Measurements from ENCODE around the gene ARFIP1.
A peak's percentile ranks its signal among the peaks of the same experiment; 100 is the strongest.

The ARFIP1 gene

GRCh38 chr4:152936446-152937335 is 156.9 kb downstream of the ARFIP1 start:
- Histone ChIP-seq H3K36me3 (ENCODE audit: control insufficient read depth, insufficient read depth, low read length) (no peaks in the 10 kb centered on the region), H3K4me1 (ENCODE audit: control insufficient read depth, insufficient read depth, low read length) (no peaks in the 10 kb centered on the region), H3K4me3 (ENCODE audit: insufficient read depth, low read depth, low read length) (peak overlapping the region; percentile 68), H3K27ac (ENCODE audit: insufficient read depth, low read depth, low read length, poor library complexity, severe bottlenecking) (no peak overlapping the region), H3K27me3 (ENCODE audit: control insufficient read depth, insufficient read depth, low read length, poor library complexity, severe bottlenecking) (peaks cover 57% of the 10 kb centered on the region), H3K9me3 (ENCODE audit: control insufficient read depth, low read length) (no peaks in the 10 kb centered on the region)
- 0% methylated on average over 93 of the region's 93 CpGs for WGBS, 2 experiments

DNA sequence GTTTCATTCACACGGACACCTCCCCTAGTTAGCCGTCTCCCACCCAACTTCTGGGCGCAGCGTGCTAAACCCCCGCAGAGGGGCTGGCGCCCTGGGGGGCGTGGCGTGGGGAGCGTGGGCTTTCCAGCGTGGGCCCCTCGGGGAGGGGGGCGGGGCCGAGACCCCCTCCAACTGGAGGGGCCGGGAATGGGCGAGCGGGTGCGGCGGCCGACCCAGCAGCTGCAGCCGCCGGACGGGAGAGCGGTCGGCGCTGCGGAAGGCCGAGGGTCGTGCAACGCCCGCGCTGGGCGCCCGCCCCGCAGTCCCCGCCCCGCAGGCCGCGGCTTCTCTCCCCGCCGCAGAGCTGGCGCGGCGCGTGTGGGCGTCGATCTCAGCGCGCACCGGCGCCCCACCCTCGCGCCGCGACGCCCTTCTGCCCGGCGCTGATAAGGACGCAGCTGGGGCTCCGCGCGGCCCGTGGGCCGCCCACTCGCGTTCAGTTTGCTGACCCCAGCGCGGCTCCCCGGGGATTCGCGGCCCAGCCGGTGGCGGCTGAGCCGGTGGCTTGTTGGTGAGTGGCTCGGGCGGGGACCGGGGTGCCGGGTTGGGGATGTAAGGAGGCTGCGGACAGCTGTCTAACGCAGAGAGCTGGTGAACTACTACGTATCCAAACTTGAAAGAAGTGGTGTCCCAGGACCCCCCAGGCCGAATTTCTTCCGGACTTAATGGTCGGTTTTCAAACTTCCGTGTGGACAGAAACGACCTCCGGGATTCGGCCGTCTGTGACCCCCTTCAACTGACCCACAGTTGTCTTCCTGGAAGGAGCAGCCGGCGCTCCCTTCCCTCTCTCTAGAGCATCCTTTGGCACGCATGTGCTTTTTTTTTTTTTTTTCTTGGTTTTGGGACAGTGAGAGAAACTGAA is 157.8 kb downstream of the ARFIP1 start:
- Histone ChIP-seq H3K9me3 (ENCODE audit: control insufficient read depth, low read length) (no peaks in the 10 kb centered on the region), H3K27me3 (ENCODE audit: control insufficient read depth, insufficient read depth, low read length, poor library complexity, severe bottlenecking) (peaks cover 57% of the 10 kb centered on the region), H3K36me3 (ENCODE audit: control insufficient read depth, insufficient read depth, low read length) (no peaks in the 10 kb centered on the region), H3K4me1 (ENCODE audit: control insufficient read depth, insufficient read depth, low read length) (no peaks in the 10 kb centered on the region), H3K27ac (ENCODE audit: insufficient read depth, low read depth, low read length, poor library complexity, severe bottlenecking) (no peak overlapping the region), H3K4me3 (ENCODE audit: insufficient read depth, low read depth, low read length) (peak overlapping the region; percentile 68)
- WGBS, 2 experiments, result 1% methylated on average over 91 of the region's 91 CpGs

DNA sequence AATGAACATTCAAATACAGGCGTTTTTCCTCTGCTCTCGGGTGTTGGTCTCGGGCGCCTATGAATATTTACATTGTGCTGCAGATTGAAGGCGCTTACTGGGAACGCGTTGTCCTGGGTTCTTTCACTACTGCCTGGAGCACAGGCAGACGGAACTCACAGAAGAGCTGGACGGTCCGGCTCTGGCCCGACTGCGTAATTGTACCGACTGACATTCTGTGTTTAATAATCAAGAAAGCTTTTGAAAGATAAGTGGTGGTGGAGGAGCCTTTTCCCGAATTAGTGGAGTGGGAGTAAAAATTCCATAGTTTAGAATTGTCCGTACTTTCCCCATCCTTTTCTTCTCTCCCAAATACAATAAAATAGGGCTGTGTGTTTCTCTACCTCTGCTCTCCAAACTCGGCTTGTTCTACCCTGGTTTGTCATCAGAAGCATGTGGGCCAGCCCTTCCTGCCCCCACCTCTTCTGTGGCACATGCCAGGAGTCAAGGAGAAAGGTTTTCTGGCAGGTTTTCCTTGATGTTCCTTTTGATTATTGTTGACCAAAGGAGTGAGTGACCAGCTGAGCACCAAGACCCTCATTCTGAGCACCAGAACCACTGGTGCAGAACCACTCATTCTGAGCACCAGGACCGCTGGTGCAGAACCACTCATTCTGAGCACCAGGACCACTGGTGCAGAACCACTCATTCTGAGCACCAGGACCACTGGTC is 158.6 kb downstream of the ARFIP1 start:
- H3K27ac ChIP-seq (ENCODE audit: insufficient read depth, low read depth, low read length, poor library complexity, severe bottlenecking), result no peak overlapping the region
- H3K36me3 ChIP-seq (ENCODE audit: control insufficient read depth, insufficient read depth, low read length), result no peaks in the 10 kb centered on the region
- no peaks in the 10 kb centered on the region for H3K4me1 ChIP-seq (ENCODE audit: control insufficient read depth, insufficient read depth, low read length)
- H3K4me3 ChIP-seq (ENCODE audit: insufficient read depth, low read depth, low read length), result peak overlapping the region; percentile 68
- H3K9me3 ChIP-seq (ENCODE audit: control insufficient read depth, low read length), result no peaks in the 10 kb centered on the region
- H3K27me3 ChIP-seq (ENCODE audit: control insufficient read depth, insufficient read depth, low read length, poor library complexity, severe bottlenecking), result peaks cover 57% of the 10 kb centered on the region
- 45 to 50% methylated on average over 16 to 17 of the region's 17 CpGs for WGBS, 2 experiments

DNA sequence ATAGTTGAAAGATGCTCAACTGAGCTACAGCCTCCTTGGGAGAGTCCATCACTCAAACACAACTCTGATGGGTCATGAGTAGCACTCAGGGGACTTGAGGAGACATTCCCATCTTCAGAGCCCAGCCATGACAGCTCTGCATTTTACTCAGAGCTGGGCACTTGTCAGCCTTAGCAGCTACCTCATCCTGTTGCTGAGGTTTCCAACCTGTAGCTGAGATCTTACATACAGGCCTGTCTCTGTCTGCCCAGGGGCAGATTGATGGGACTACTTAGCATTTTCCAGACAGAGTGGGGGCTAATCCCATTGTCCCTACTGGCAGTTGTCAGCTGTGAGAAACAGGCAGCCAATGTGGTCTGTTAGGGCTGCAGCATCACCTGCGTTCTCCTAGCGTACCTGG is 159.9 kb downstream of the ARFIP1 start:
- WGBS, 2 experiments, result 75 to 78% methylated on average over 2 of the region's 2 CpGs
- Histone ChIP-seq H3K4me3 (ENCODE audit: insufficient read depth, low read depth, low read length) (no peak overlapping the region), H3K9me3 (ENCODE audit: control insufficient read depth, low read length) (no peaks in the 10 kb centered on the region)

GRCh38 chr4:152940461-152940860 is 160.7 kb downstream of the ARFIP1 start:
- Histone ChIP-seq H3K4me1 (ENCODE audit: control insufficient read depth, insufficient read depth, low read length) (no peaks in the 10 kb centered on the region), H3K9me3 (ENCODE audit: control insufficient read depth, low read length) (no peaks in the 10 kb centered on the region), H3K27ac (ENCODE audit: insufficient read depth, low read depth, low read length, poor library complexity, severe bottlenecking) (no peak overlapping the region), H3K36me3 (ENCODE audit: control insufficient read depth, insufficient read depth, low read length) (no peaks in the 10 kb centered on the region), H3K4me3 (ENCODE audit: insufficient read depth, low read depth, low read length) (no peak overlapping the region), H3K27me3 (ENCODE audit: control insufficient read depth, insufficient read depth, low read length, poor library complexity, severe bottlenecking) (peaks cover 42% of the 10 kb centered on the region)
- 94 to 97% methylated on average over 1 to 2 of the region's 2 CpGs for WGBS, 2 experiments

More for the DNA sequence above, 159.9 kb downstream of the ARFIP1 start:
- Histone ChIP-seq H3K27ac (ENCODE audit: insufficient read depth, low read depth, low read length, poor library complexity, severe bottlenecking) (no peak overlapping the region), H3K36me3 (ENCODE audit: control insufficient read depth, insufficient read depth, low read length) (no peaks in the 10 kb centered on the region), H3K4me1 (ENCODE audit: control insufficient read depth, insufficient read depth, low read length) (no peaks in the 10 kb centered on the region), H3K27me3 (ENCODE audit: control insufficient read depth, insufficient read depth, low read length, poor library complexity, severe bottlenecking) (peaks cover 50% of the 10 kb centered on the region)

GRCh38 chr4:152941411-152941810 is 161.7 kb downstream of the ARFIP1 start:
- no peak overlapping the region for H3K27ac ChIP-seq (ENCODE audit: insufficient read depth, low read depth, low read length, poor library complexity, severe bottlenecking)
- peaks cover 32% of the 10 kb centered on the region for H3K27me3 ChIP-seq (ENCODE audit: control insufficient read depth, insufficient read depth, low read length, poor library complexity, severe bottlenecking)
- no peaks in the 10 kb centered on the region for H3K4me1 ChIP-seq (ENCODE audit: control insufficient read depth, insufficient read depth, low read length)
- H3K9me3 ChIP-seq (ENCODE audit: control insufficient read depth, low read length), result no peaks in the 10 kb centered on the region
- no peak overlapping the region for H3K4me3 ChIP-seq (ENCODE audit: insufficient read depth, low read depth, low read length)
- H3K36me3 ChIP-seq (ENCODE audit: control insufficient read depth, insufficient read depth, low read length), result no peaks in the 10 kb centered on the region
- 89 to 100% methylated on average over 1 of the region's 1 CpG for WGBS, 2 experiments

DNA sequence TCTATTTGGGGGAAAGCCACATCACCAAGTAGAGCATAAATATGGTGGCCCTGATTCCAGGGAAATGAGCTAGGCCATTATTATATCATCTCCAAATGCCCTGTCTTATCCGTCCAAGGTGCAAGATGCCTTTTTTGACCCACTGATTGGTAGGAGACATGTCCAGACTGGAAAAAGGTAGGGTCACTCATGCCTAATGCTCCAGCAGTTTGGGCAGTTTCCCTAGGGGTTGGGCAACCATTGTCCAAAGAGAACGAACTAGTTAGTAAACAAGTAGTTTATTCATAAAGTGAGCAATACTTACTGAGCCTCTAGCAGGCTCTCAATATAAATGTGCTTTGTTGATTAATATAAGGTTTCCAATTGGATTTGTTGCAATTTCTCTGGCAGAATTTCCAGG is 162.6 kb downstream of the ARFIP1 start:
- Histone ChIP-seq H3K4me3 (ENCODE audit: insufficient read depth, low read depth, low read length) (no peak overlapping the region), H3K4me1 (ENCODE audit: control insufficient read depth, insufficient read depth, low read length) (no peaks in the 10 kb centered on the region), H3K9me3 (ENCODE audit: control insufficient read depth, low read length) (no peaks in the 10 kb centered on the region), H3K36me3 (ENCODE audit: control insufficient read depth, insufficient read depth, low read length) (no peaks in the 10 kb centered on the region), H3K27me3 (ENCODE audit: control insufficient read depth, insufficient read depth, low read length, poor library complexity, severe bottlenecking) (peaks cover 23% of the 10 kb centered on the region), H3K27ac (ENCODE audit: insufficient read depth, low read depth, low read length, poor library complexity, severe bottlenecking) (no peak overlapping the region)
- 95 to 97% methylated on average over 2 of the region's 2 CpGs for WGBS, 2 experiments

- no peak overlapping the region for H3K27ac ChIP-seq (ENCODE audit: insufficient read depth, low read depth, low read length, poor library complexity, severe bottlenecking)
- WGBS, 2 experiments, result 91 to 96% methylated on average over 6 of the region's 6 CpGs
- peaks cover 9% of the 10 kb centered on the region for H3K27me3 ChIP-seq (ENCODE audit: control insufficient read depth, insufficient read depth, low read length, poor library complexity, severe bottlenecking)
- H3K9me3 ChIP-seq (ENCODE audit: control insufficient read depth, low read length), result no peaks in the 10 kb centered on the region
- no peaks in the 10 kb centered on the region for H3K4me1 ChIP-seq (ENCODE audit: control insufficient read depth, insufficient read depth, low read length)
- no peak overlapping the region for H3K4me3 ChIP-seq (ENCODE audit: insufficient read depth, low read depth, low read length)
- no peaks in the 10 kb centered on the region for H3K36me3 ChIP-seq (ENCODE audit: control insufficient read depth, insufficient read depth, low read length)
These were observed 163.9 kb downstream of the ARFIP1 start for GRCh38 chr4:152943672-152944071.

DNA sequence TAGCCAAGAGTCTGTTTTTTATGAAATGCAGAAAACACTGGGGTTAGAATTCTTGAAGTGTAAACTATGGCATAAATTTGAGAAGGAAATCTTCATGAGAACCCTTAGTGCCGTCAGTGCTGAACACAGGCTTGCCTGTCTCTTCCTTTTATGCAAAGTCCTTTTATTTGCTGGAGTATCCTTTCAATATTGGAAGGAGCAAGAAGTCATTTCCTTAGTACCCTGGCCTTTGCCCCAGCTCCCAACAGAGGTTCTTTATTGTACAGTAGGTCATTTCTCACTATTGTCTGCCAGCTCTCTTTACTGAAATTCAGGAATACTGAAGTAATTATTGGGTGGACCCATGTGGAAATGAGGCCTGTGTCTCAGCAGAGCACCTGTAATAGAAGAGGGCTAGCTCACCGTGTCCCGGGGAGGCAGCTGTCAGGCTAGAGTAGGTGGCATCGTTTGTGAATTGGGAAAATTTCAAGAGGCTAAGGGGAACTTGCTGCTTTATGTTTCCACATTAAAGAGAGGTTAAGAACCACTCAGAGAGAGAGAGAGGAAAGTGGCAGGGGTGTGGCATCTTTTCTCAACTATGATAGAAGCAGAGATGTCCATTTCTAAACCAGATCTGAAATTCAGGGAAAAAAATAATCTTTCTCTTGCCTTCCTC is 165.0 kb downstream of the ARFIP1 start:
- WGBS, 2 experiments, result 76 to 80% methylated on average over 4 of the region's 4 CpGs
- Histone ChIP-seq H3K9me3 (ENCODE audit: control insufficient read depth, low read length) (no peaks in the 10 kb centered on the region), H3K36me3 (ENCODE audit: control insufficient read depth, insufficient read depth, low read length) (no peaks in the 10 kb centered on the region)

More for the DNA sequence above, 165.0 kb downstream of the ARFIP1 start:
- Histone ChIP-seq H3K27ac (ENCODE audit: insufficient read depth, low read depth, low read length, poor library complexity, severe bottlenecking) (no peak overlapping the region), H3K27me3 (ENCODE audit: control insufficient read depth, insufficient read depth, low read length, poor library complexity, severe bottlenecking) (no peaks in the 10 kb centered on the region), H3K4me1 (ENCODE audit: control insufficient read depth, insufficient read depth, low read length) (no peaks in the 10 kb centered on the region), H3K4me3 (ENCODE audit: insufficient read depth, low read depth, low read length) (no peak overlapping the region)

All from ectodermal cell (in vitro differentiated cells).